Suppressor macrophage treated with lipopolysaccharide for 4 hours (primary cell): ENCODE results near the gene AGAP5.

ENCODE experiments used
- DNase-seq: peaks from one replicate; pipeline ENCODE4 v3.0.0-alpha.2; 2020

Gene AGAP5

GRCh38 chr10:73625004-73625883, 72.7 kb downstream of the AGAP5 start:
- DNase-seq, result no peak
